OCI-M1 (cell line): Measurements from ENCODE around the gene ACTR2.
"Not testable (repeated sequence)": the region's sequence is repeated elsewhere in the genome, so short reads cannot be mapped to it uniquely, and the experiment has no call there.

ENCODE experiments used
- DNase-seq: peaks from one replicate; lab custom pipeline; 2025; lab: John Stamatoyannopoulos, UW

The ACTR2 gene

DNA sequence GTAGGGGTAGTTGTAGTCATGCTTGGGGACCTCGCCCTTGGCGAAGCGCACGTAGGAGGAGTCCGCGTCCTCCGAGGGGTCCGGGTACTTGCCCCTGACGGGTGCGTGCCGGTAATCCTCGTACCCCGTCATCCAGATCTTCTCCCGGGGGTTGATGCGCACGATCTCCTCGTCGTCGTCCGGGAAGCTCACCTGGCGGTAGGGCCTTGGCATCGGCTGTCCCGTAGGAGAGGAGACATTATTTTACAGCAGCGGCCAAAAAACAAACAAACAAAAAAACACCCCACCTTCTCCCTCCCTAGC lies 86.3 kb downstream of the ACTR2 start:
- no peak for DNase-seq

DNA sequence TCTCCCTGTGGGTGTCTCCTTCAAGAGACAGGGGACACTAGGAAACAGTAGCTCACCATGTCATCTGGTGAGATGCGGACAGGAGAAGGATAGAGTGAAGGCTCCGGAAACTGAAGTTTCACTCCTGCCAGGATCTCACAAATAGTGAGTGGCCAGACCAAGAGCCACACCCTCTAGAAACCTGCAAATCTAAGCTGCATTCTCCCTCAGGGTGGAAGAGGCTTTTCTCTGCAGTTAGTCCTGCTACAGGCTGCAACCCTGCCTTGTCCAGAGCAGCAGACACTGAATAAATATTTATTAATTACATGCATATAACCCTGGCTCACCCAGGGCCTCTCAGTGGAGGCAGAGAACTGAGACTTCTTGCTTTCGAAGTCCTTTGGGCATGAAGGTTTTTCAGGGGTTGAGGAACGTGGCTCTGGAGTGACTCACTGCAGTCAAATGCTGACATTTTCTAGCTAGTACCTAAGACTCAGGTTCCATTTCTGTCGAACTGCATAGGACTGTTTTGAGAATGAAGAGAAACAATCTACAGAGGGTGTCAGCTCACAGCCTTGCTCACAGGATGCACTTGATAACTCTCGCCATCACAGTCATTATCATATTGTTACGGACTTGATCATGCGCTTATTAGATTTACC lies 87.3 kb downstream of the ACTR2 start:
- no peak for DNase-seq

DNA sequence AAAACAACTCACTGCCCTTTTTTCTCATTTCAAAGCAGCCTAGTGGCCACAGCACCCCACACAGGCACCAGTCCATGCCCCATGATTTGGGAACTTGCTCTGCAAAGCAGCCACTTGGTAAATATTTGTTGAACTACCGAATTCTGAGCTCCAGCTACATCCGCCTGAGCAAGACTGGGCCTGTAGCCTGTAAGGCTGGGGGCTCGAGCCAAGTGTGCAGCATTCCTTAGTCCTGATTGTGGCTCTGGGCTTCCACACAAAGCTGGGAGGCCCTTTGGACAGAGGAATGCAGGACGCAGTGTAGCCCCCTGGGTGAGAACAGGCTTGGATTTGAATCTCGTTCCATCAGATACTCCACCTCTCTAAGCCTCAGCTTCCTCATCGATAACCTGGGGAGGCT lies 88.4 kb downstream of the ACTR2 start:
- DNase-seq: no peak

DNA sequence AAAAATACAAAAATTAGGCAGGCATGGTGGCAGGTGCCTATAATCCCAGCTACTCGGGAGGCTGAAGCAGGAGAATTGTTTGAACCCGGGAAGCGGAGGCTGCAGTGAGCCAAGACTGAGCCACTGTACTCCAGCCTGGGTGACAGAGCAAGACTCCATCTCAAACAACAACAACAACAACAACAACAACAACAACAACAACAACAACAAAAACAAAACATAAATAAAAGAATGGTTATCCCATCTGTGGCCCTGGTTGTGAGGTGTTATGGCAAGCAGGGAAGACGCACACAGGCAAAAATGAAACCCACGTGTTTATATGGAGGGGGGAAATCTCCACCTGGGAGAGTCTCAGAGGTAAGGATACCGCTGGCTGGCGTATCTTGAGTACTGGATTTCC lies 89.7 kb downstream of the ACTR2 start:
- not testable (repeated sequence) for DNase-seq

DNA sequence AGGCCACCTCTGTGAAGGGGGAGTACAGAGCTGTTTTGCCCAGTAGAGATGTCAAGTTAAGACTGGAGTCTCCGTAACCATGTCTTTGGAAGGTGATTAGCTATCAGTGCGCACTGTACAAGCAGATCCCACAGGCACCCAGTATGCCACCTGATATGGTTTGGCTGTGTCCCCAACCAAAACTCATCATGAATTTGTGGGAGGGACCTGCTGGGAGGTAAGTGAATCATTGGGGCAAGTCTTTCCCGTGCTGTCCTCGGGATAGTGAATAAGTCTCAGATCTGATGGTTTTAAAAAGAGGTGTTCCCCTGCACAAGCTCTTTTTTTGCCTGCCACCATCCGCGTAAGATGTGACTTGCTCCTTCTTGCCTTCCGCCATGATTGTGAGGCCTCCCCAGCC lies 90.2 kb downstream of the ACTR2 start:
- no peak for DNase-seq

DNA sequence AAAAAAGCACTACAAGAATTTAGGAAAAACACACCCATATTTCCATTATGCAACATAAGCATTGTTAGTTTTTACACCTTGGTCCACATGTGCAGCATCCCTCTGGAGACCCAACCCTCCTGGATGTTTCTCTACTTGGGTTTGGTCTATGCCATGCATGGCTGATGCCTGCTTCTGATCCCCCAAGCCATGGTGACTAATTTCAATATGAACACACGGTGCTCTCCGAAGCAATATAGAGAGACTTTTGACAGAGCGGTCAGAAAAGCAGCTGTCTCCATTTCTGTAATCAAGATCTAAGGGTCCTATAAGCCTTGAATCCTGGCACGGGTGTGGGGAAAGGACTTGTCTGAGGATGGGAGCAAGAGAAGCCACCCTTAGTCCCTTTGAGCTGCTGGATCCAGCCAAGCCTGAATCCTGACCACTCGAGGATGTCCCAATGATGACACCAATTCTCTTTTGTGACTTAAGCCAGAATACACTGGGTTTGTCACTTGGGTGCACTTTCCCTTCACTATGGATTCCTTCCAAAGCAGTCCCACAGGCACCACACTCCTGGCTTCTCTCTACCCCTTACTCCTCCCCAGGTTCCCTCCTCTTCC lies 91.5 kb downstream of the ACTR2 start:
- DNase-seq: no peak

DNA sequence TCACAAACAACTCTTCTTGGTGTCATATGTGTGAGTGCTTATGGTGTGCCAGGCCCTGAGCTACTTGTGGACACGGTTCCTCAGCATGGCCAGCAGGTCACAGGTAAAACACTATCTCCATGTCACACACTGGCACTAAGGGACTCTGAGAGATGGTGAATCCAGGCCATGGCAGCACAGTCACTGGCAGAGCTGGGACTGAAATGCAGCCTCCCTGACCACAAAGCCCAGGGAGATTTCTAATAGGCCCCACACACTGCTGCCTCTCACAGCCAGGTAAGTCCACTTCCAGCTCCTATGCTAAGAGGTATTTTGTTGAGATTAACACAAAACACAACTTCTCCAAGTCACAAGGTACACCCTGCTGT lies 92.0 kb downstream of the ACTR2 start:
- DNase-seq: no peak

DNA sequence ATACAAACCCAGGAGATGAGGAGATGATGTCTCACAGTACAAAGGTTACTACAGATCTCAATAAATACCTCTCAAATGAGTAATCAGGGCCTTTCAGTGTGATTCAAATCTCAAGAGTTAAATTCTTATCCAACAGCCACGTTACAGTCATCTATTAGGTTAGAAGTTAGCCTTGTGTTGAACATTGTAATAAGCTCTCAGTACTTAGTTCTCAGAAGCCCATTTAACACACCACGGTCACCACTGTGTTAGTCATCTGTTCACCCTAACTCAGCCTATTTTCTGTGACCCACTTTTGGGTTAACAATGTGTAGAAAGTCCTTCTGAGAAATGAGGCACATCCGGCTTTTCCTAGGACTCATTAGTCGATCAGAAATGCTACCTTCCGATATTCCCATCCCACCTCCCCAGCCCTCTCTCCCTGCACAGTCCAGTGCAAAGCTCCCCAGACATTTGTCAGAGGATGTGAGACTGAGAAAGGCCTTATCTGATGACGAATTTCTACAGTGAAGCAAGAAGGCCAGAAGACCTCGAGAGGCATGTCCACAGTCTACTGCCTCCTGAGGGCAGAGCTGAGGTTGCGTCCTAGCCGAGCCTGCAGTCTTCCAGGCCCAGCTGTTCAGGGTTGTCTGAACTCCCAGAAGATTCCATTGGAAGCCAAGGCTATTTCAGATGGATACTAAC lies 92.6 kb downstream of the ACTR2 start:
- no peak for DNase-seq
